Loucy (cell line): ENCODE measurements around the gene ADGRL3.

ENCODE experiments used
- EZH2phosphoT487 ChIP-seq: fragments of 200-600 bp; IDR thresholded peaks from 2 replicates; pipeline ENCODE4 v1.6.1; 2018; ENCODE audit warnings: antibody characterized with exemption, mild to moderate bottlenecking, moderate library complexity, borderline replicate concordance
- TF ChIP-seq, protein P1 (sequence below): fragments of 200-600 bp; sonication (generic); conservative IDR thresholded peaks from 2 replicates; pipeline ENCODE4 v1.5.1; 2014; ENCODE audit warnings: mild to moderate bottlenecking, antibody characterized with exemption, low read length

DNA sequence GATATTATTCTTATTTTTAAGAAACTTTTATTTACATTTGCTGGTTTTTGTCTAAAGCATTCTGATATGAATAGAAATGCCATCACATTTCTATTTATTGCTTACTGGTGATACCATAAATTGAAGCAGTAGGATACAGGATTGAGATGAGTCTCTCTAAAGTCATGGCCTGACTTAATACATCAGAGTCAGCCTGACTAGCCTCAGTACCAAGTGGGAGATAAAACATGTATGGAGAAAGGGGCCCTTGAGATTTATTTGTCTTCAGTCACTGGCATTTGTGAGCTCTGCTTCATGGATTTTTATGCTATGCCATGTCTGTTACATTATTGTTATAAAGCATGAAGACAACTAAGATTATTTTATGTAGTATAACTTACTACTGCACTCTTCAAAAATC lies 465.5 kb downstream of the ADGRL3 start:
- TF ChIP-seq, protein P1, sequence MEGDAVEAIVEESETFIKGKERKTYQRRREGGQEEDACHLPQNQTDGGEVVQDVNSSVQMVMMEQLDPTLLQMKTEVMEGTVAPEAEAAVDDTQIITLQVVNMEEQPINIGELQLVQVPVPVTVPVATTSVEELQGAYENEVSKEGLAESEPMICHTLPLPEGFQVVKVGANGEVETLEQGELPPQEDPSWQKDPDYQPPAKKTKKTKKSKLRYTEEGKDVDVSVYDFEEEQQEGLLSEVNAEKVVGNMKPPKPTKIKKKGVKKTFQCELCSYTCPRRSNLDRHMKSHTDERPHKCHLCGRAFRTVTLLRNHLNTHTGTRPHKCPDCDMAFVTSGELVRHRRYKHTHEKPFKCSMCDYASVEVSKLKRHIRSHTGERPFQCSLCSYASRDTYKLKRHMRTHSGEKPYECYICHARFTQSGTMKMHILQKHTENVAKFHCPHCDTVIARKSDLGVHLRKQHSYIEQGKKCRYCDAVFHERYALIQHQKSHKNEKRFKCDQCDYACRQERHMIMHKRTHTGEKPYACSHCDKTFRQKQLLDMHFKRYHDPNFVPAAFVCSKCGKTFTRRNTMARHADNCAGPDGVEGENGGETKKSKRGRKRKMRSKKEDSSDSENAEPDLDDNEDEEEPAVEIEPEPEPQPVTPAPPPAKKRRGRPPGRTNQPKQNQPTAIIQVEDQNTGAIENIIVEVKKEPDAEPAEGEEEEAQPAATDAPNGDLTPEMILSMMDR: no peak
- TF ChIP-seq EZH2phosphoT487: no peak
